Right lobe of liver (tissue), 4 donors: Measurements from ENCODE around the gene TNS1.

ENCODE experiments used
- POLR2A ChIP-seq: fragments of 450-650 bp; IDR thresholded peaks from one replicate; pipeline ENCODE4 v1.6.1; 2017; ENCODE audit warnings: antibody characterized with exemption, mild to moderate bottlenecking
- TF ChIP-seq, protein P1 (sequence below), 4 donors: fragments of 200-600 bp in 3 of 4; fragments of 450-650 bp in 1 of 4; IDR thresholded peaks; one replicate each; pipeline versions ENCODE4 v1.5.1 to v1.8.0; 2016 to 2022; ENCODE audit warnings: antibody characterized with exemption in 4 of 4, mild to moderate bottlenecking in 2 of 4
- donor health status: DM: no; HTN: no; CAD: no.
- donor health status: DM: no; HTN: no; CAD: no.
- donor health status: DM: no; HTN: yes; CAD: no.

GRCh38 chr2:217948897-217949296, 53.9 kb downstream of the TNS1 start:
- TF ChIP-seq, protein P1, sequence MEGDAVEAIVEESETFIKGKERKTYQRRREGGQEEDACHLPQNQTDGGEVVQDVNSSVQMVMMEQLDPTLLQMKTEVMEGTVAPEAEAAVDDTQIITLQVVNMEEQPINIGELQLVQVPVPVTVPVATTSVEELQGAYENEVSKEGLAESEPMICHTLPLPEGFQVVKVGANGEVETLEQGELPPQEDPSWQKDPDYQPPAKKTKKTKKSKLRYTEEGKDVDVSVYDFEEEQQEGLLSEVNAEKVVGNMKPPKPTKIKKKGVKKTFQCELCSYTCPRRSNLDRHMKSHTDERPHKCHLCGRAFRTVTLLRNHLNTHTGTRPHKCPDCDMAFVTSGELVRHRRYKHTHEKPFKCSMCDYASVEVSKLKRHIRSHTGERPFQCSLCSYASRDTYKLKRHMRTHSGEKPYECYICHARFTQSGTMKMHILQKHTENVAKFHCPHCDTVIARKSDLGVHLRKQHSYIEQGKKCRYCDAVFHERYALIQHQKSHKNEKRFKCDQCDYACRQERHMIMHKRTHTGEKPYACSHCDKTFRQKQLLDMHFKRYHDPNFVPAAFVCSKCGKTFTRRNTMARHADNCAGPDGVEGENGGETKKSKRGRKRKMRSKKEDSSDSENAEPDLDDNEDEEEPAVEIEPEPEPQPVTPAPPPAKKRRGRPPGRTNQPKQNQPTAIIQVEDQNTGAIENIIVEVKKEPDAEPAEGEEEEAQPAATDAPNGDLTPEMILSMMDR (IDR thresholded peaks at IDR 0.05): no peak
- TF ChIP-seq POLR2A: no peak
